ENCODE data around the gene CCN2.
"Not testable (repeated sequence)": the region's sequence is repeated elsewhere in the genome, so short reads cannot be mapped to it uniquely, and the experiment has no call there.

Gene CCN2

DNA sequence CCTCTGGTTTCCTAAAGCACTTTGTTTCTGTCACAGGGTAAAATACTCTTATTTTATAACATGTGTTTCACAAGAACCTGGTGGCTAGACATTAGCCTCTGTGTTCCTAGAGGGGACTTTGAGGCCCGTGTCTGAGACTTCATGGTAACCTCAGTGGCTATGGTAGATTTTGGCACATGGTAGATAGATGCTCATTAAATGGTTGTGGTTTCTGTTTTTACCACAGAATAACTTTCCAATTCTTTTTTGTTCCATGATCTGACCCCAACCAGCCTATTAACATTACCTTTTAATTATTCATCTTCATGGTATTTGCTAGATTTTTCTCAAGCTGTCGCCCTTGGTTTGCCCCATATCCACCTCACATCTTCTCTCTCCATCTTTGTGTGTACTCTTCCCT is 34.3 kb downstream of the CCN2 start:
- Histone ChIP-seq H3K36me3 (ENCODE audit: control insufficient read depth, insufficient read depth, low read length) (peaks cover 71% of the 10 kb centered on the region), H3K4me1 (ENCODE audit: control insufficient read depth, insufficient read depth, low read length) (no peaks in the 10 kb centered on the region), H3K9me3 (ENCODE audit: control insufficient read depth, insufficient read depth, low read depth, low read length) (peaks cover 33% of the 10 kb centered on the region), H3K4me3 (ENCODE audit: low read depth, low read length) (no peak overlapping the region), H3K9ac (ENCODE audit: low read length) (no peak overlapping the region), H3K27me3 (ENCODE audit: control insufficient read depth, insufficient read depth, low read length) (no peaks in the 10 kb centered on the region), H3K27ac (ENCODE audit: low read depth, low read length) (no peak overlapping the region)

- not testable (repeated sequence) for H3K4me1 ChIP-seq (ENCODE audit: control insufficient read depth, insufficient read depth, low read length); H3K27ac ChIP-seq (ENCODE audit: low read depth, low read length)
- H3K36me3 ChIP-seq (ENCODE audit: control insufficient read depth, insufficient read depth, low read length), result peaks cover 77% of the 10 kb centered on the region
Observed at GRCh38 chr6:131916091-131916796, 34.9 kb downstream of the CCN2 start.

GRCh38 chr6:131914967-131915751 is 36.0 kb downstream of the CCN2 start:
- H3K27me3 ChIP-seq (ENCODE audit: control insufficient read depth, insufficient read depth, low read length), result no peaks in the 10 kb centered on the region
- peaks cover 25% of the 10 kb centered on the region for H3K9me3 ChIP-seq (ENCODE audit: control insufficient read depth, insufficient read depth, low read depth, low read length)
- no peak overlapping the region for H3K27ac ChIP-seq (ENCODE audit: low read depth, low read length)
- H3K4me3 ChIP-seq (ENCODE audit: low read depth, low read length), result no peak overlapping the region
- H3K4me1 ChIP-seq (ENCODE audit: control insufficient read depth, insufficient read depth, low read length), result no peaks in the 10 kb centered on the region
- H3K36me3 ChIP-seq (ENCODE audit: control insufficient read depth, insufficient read depth, low read length), result peaks cover 88% of the 10 kb centered on the region
- no peak overlapping the region for H3K9ac ChIP-seq (ENCODE audit: low read length)

More at GRCh38 chr6:131916091-131916796, 34.9 kb downstream of the CCN2 start:
- not testable (repeated sequence) for H3K9ac ChIP-seq (ENCODE audit: low read length); H3K4me3 ChIP-seq (ENCODE audit: low read depth, low read length); H3K27me3 ChIP-seq (ENCODE audit: control insufficient read depth, insufficient read depth, low read length)
- H3K9me3 ChIP-seq (ENCODE audit: control insufficient read depth, insufficient read depth, low read depth, low read length), result peaks cover 33% of the 10 kb centered on the region

- Histone ChIP-seq H3K27ac (ENCODE audit: low read depth, low read length) (no peak overlapping the region), H3K36me3 (ENCODE audit: control insufficient read depth, insufficient read depth, low read length) (peaks cover 97% of the 10 kb centered on the region), H3K9me3 (ENCODE audit: control insufficient read depth, insufficient read depth, low read depth, low read length) (peaks cover 25% of the 10 kb centered on the region), H3K4me1 (ENCODE audit: control insufficient read depth, insufficient read depth, low read length) (no peaks in the 10 kb centered on the region), H3K27me3 (ENCODE audit: control insufficient read depth, insufficient read depth, low read length) (no peaks in the 10 kb centered on the region), H3K9ac (ENCODE audit: low read length) (no peak overlapping the region), H3K4me3 (ENCODE audit: low read depth, low read length) (no peak overlapping the region)
Observed at GRCh38 chr6:131914234-131914633, 36.9 kb downstream of the CCN2 start.

GRCh38 chr6:131911951-131912350 is 39.2 kb downstream of the CCN2 start:
- no peak overlapping the region for H3K27ac ChIP-seq (ENCODE audit: low read depth, low read length)
- H3K27me3 ChIP-seq (ENCODE audit: control insufficient read depth, insufficient read depth, low read length), result no peaks in the 10 kb centered on the region
- H3K36me3 ChIP-seq (ENCODE audit: control insufficient read depth, insufficient read depth, low read length), result peaks cover 94% of the 10 kb centered on the region
- no peak overlapping the region for H3K9ac ChIP-seq (ENCODE audit: low read length)
- peaks cover 15% of the 10 kb centered on the region for H3K4me1 ChIP-seq (ENCODE audit: control insufficient read depth, insufficient read depth, low read length)
- no peak overlapping the region for H3K4me3 ChIP-seq (ENCODE audit: low read depth, low read length)
- H3K9me3 ChIP-seq (ENCODE audit: control insufficient read depth, insufficient read depth, low read depth, low read length), result peaks cover 13% of the 10 kb centered on the region; the same call in 1 of the 2 replicates

- H3K4me3 ChIP-seq (ENCODE audit: low read depth, low read length), result no peak overlapping the region
- H3K27ac ChIP-seq (ENCODE audit: low read depth, low read length), result no peak overlapping the region
- H3K4me1 ChIP-seq (ENCODE audit: control insufficient read depth, insufficient read depth, low read length), result peaks cover 15% of the 10 kb centered on the region
- no peak overlapping the region for H3K9ac ChIP-seq (ENCODE audit: low read length)
- peaks cover 84% of the 10 kb centered on the region for H3K36me3 ChIP-seq (ENCODE audit: control insufficient read depth, insufficient read depth, low read length)
- H3K27me3 ChIP-seq (ENCODE audit: control insufficient read depth, insufficient read depth, low read length), result no peaks in the 10 kb centered on the region
- peaks cover 9% of the 10 kb centered on the region; the same call in 1 of the 2 replicates for H3K9me3 ChIP-seq (ENCODE audit: control insufficient read depth, insufficient read depth, low read depth, low read length)
Observed at GRCh38 chr6:131910956-131911355, 40.2 kb downstream of the CCN2 start.

DNA sequence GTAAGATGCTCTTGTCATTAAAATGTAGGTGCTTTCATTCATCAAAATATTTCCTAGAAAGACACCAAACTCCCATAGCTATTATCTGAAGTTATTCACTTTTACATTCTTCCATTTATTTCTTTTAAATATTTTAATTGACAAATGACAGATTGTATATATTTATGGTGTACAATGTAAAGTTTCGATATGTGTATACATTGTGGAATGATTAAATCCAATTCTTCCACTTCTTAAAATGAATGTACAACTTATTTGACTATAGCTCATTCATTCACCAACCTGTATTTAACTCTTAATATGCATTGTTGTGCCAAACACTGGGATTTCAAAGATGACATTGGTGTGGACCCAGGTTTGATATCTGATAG is 41.0 kb downstream of the CCN2 start:
- H3K36me3 ChIP-seq (ENCODE audit: control insufficient read depth, insufficient read depth, low read length), result peaks cover 77% of the 10 kb centered on the region
- H3K9ac ChIP-seq (ENCODE audit: low read length), result no peak overlapping the region
- peaks cover 5% of the 10 kb centered on the region; the same call in 1 of the 2 replicates for H3K9me3 ChIP-seq (ENCODE audit: control insufficient read depth, insufficient read depth, low read depth, low read length)
- peaks cover 15% of the 10 kb centered on the region for H3K4me1 ChIP-seq (ENCODE audit: control insufficient read depth, insufficient read depth, low read length)
- H3K4me3 ChIP-seq (ENCODE audit: low read depth, low read length), result no peak overlapping the region
- no peak overlapping the region for H3K27ac ChIP-seq (ENCODE audit: low read depth, low read length)
- H3K27me3 ChIP-seq (ENCODE audit: control insufficient read depth, insufficient read depth, low read length), result no peaks in the 10 kb centered on the region

- Histone ChIP-seq H3K4me1 (ENCODE audit: control insufficient read depth, insufficient read depth, low read length) (peaks cover 15% of the 10 kb centered on the region), H3K36me3 (ENCODE audit: control insufficient read depth, insufficient read depth, low read length) (peaks cover 74% of the 10 kb centered on the region), H3K27me3 (ENCODE audit: control insufficient read depth, insufficient read depth, low read length) (no peaks in the 10 kb centered on the region), H3K9ac (ENCODE audit: low read length) (no peak overlapping the region), H3K4me3 (ENCODE audit: low read depth, low read length) (no peak overlapping the region), H3K27ac (ENCODE audit: low read depth, low read length) (no peak overlapping the region), H3K9me3 (ENCODE audit: control insufficient read depth, insufficient read depth, low read depth, low read length) (0 out of 2 replicates have a peak, but pooled peaks cover 2% of the 10 kb centered on the region)
Observed at GRCh38 chr6:131909408-131910218, 41.6 kb downstream of the CCN2 start.

DNA sequence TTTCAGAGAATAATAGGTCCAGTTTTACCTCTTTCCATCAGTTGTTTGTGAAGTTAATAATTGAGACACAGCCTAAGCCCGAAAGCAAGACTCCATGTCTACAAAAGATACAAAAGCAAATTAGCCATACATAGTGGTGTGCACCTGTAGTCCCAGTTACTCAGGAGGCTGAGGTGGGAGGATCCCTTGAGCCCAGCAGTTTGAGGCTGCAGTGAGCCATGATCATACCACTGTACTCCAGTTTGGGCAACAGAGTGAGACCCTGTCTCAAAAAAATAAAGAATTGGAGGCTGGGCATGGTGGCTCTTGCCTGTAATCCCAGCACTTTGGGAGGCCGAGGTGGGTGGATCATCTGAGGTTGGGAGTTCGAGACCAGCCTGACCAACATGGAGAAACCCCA is 42.4 kb downstream of the CCN2 start:
- Histone ChIP-seq H3K4me1 (ENCODE audit: control insufficient read depth, insufficient read depth, low read length) (peaks cover 15% of the 10 kb centered on the region), H3K36me3 (ENCODE audit: control insufficient read depth, insufficient read depth, low read length) (peaks cover 73% of the 10 kb centered on the region), H3K27ac (ENCODE audit: low read depth, low read length) (peak overlapping the region; percentile 65; the same call in 1 of the 2 replicates), H3K9ac (ENCODE audit: low read length) (peak overlapping the region; percentile 14)
- H3K27me3 ChIP-seq (ENCODE audit: control insufficient read depth, insufficient read depth, low read length); H3K4me3 ChIP-seq (ENCODE audit: low read depth, low read length); H3K9me3 ChIP-seq (ENCODE audit: control insufficient read depth, insufficient read depth, low read depth, low read length): not testable (repeated sequence)

DNA sequence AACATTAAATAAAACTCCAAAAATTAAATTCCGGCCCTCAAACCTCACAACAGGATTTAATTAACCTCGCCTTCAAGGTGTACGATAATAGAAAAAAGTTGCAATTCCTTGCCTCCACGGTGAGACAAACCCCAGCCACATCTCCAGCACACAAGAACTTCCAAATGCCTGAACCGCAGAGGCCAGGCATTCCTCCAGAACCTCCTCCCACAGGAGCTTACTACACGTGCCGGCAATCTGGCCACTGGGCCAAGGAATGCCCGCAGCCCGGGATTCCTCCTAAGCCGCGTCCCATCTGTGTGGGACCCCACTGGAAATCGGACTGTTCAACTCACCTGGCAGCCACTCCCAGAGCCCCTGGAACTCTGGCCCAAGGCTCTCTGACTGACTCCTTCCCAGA is 47.4 kb downstream of the CCN2 start:
- H3K27ac ChIP-seq (ENCODE audit: low read depth, low read length), result peak overlapping the region; percentile 90
- H3K9ac ChIP-seq (ENCODE audit: low read length), result peak overlapping the region; percentile 97
- H3K27me3 ChIP-seq (ENCODE audit: control insufficient read depth, insufficient read depth, low read length), result not testable (repeated sequence)
- H3K36me3 ChIP-seq (ENCODE audit: control insufficient read depth, insufficient read depth, low read length), result peaks cover 34% of the 10 kb centered on the region
- H3K4me3 ChIP-seq (ENCODE audit: low read depth, low read length), result peak overlapping the region; percentile 85
- peaks cover 10% of the 10 kb centered on the region for H3K9me3 ChIP-seq (ENCODE audit: control insufficient read depth, insufficient read depth, low read depth, low read length)
- peaks cover 24% of the 10 kb centered on the region for H3K4me1 ChIP-seq (ENCODE audit: control insufficient read depth, insufficient read depth, low read length)

All from HUES6 (cell line).